B cell (primary cell): ENCODE results near the gene ACOXL. TPM values are rescaled to one million over a fixed set of nuclear protein-coding genes. Genes with fewer than 3 reads are reported as not detected.

ENCODE experiments used
- ATAC-seq: fragments of 200-7000 bp; cut with Tn5 transposase; one replicate; pipeline ENCODE4 v1.10.0; 2021; ENCODE audit warnings: low read depth, mild to moderate bottlenecking, moderate number of reproducible peaks, moderate library complexity
- CTCF ChIA-PET: fragments of 350-600 bp; sonication (Branson Sonifier 250); formaldehyde crosslinking; loops from one replicate; lab custom pipeline; 2021; ENCODE audit warnings: antibody characterized with exemption, inconsistent platforms; lab: Charles Lee
- POLR2A ChIA-PET: fragments of 350-600 bp; sonication (Branson Sonifier 250); formaldehyde crosslinking; loops from one replicate; lab custom pipeline; 2021; ENCODE audit warnings: antibody characterized with exemption; lab: Charles Lee
- DNase-seq: peaks from one replicate; pipeline ENCODE4 v3.0.0; 2013
- H2AFZ ChIP-seq: 2 replicates; pipeline ENCODE4 v1.6.1; 2012; ENCODE audit warnings: mild to moderate bottlenecking, low read depth, low read length; ENCODE audit not compliant: insufficient read depth, poor library complexity, severe bottlenecking
- H3K27ac ChIP-seq, 2 donors: 1 replicate in 1 of 2; 2 replicates in 1 of 2; pipeline ENCODE4 v1.5.1; 2012 to 2013; ENCODE audit warnings: low read length in 2 of 2, mild to moderate bottlenecking in 2 of 2, moderate library complexity in 1 of 2
- H3K27me3 ChIP-seq, 4 experiments: fragments of 200-600 bp in 1 of 4; sonication (generic) in 1 of 4; replicated peaks in 1 of 4; 1 replicate in 2 of 4; 2 replicates in 2 of 4; pipeline versions ENCODE4 v1.6.1 to v1.7.0; 2013 to 2016; ENCODE audit warnings: low read length in 3 of 4, mild to moderate bottlenecking in 2 of 4, mixed read lengths in 1 of 4, moderate library complexity in 1 of 4; ENCODE audit not compliant: insufficient read depth in 4 of 4, control insufficient read depth in 3 of 4; ENCODE audit errors: control extremely low read depth in 1 of 4
- H3K36me3 ChIP-seq, 2 experiments: replicated peaks in 1 of 2; 1 replicate in 1 of 2; 2 replicates in 1 of 2; pipeline versions ENCODE4 v1.6.1 to v1.7.1; 2013; ENCODE audit warnings: low read length in 1 of 2; ENCODE audit not compliant: insufficient read depth in 2 of 2, control insufficient read depth in 1 of 2; ENCODE audit errors: control extremely low read depth in 1 of 2, extremely low read depth in 1 of 2
- H3K4me1 ChIP-seq, 2 donors: fragments of 200-600 bp in 1 of 2; sonication (generic) in 1 of 2; 1 replicate in 1 of 2; 2 replicates in 1 of 2; pipeline versions ENCODE4 v1.5.1 to v1.6.1; 2013 to 2017; ENCODE audit warnings: low read length in 2 of 2; ENCODE audit not compliant: control insufficient read depth in 2 of 2, insufficient read depth in 2 of 2
- H3K4me2 ChIP-seq: replicated peaks from 2 replicates; pipeline ENCODE3; 2012; ENCODE audit warnings: mild to moderate bottlenecking, low read depth, low read length; ENCODE audit not compliant: poor library complexity, severe bottlenecking
- H3K4me3 ChIP-seq, 5 experiments: fragments of 200-600 bp in 1 of 5; sonication (generic) in 1 of 5; 1 replicate in 3 of 5; 2 replicates in 2 of 5; pipeline versions ENCODE4 v1.5.1 to v1.7.0; 2011 to 2016; ENCODE audit warnings: low read length in 4 of 5, mild to moderate bottlenecking in 4 of 5, low read depth in 2 of 5, control low read depth in 1 of 5, moderate library complexity in 1 of 5; ENCODE audit not compliant: insufficient read depth in 1 of 5; ENCODE audit errors: control extremely low read depth in 1 of 5, extremely low read depth in 1 of 5
- H3K79me2 ChIP-seq: fragments of 200-600 bp; sonication (generic); one replicate; pipeline ENCODE4 v1.6.0; 2016; ENCODE audit warnings: low read length; ENCODE audit not compliant: control insufficient read depth, insufficient read depth
- H3K9ac ChIP-seq: fragments of 200-600 bp; sonication (generic); 2 replicates; pipeline ENCODE4 v1.6.1; 2017; ENCODE audit warnings: mild to moderate bottlenecking, low read length, moderate library complexity
- H3K9me3 ChIP-seq, 3 donors: one replicate each; pipeline versions ENCODE4 v1.6.1 to v1.7.1; 2013; ENCODE audit warnings: low read length in 2 of 3; ENCODE audit not compliant: control insufficient read depth in 2 of 3, insufficient read depth in 1 of 3; ENCODE audit errors: control extremely low read depth in 1 of 3
- H4K20me1 ChIP-seq: 2 replicates; pipeline ENCODE4 v1.6.0; 2012; ENCODE audit warnings: mild to moderate bottlenecking, low read length; ENCODE audit not compliant: insufficient read depth, control insufficient read depth, poor library complexity, severe bottlenecking
- H3K27ac Mint-ChIP-seq: one replicate; pipeline ENCODE4 v1.8.0; 2021; ENCODE audit warnings: mixed read lengths
- H3K27me3 Mint-ChIP-seq: one replicate; pipeline ENCODE4 v1.8.0; 2021; ENCODE audit warnings: mixed read lengths
- H3K4me1 Mint-ChIP-seq: one replicate; pipeline ENCODE4 v1.8.0; 2021; ENCODE audit warnings: mixed read lengths
- H3K4me3 Mint-ChIP-seq: one replicate; pipeline ENCODE4 v1.8.0; 2021; ENCODE audit warnings: mixed read lengths
- H3K9me3 Mint-ChIP-seq: one replicate; pipeline ENCODE4 v1.8.0; 2022; ENCODE audit warnings: mixed read lengths; ENCODE audit not compliant: insufficient read depth
- EZH2 ChIP-seq: IDR thresholded peaks from 2 replicates; pipeline ENCODE4 v1.6.1; 2012; ENCODE audit warnings: borderline replicate concordance, low read depth, mild to moderate bottlenecking, moderate library complexity, low read length; ENCODE audit not compliant: insufficient read depth, poor library complexity, severe bottlenecking
- WGBS: methylation state at CpG from one replicate; pipeline ENCODE4 v1.1.5; 2013; ENCODE audit warnings: missing lambda C conversion rate; ENCODE audit not compliant: insufficient coverage; 5-methylcytosine and 5-hydroxymethylcytosine counted together
- intact Hi-C: fragments of 100-400 bp; cut with micrococcal nuclease; formaldehyde crosslinking; loops from one replicate; pipeline ENCODE4 v1.10.0; 2022
- polyA plus RNA-seq: library from polyadenylated mRNA; depleted of rRNA; stranded (reverse); fragments of >200 nt; gene quantifications from 2 replicates; pipeline ENCODE4 v1.2.3, GENCODE V29; 2012
- total RNA-seq, 2 donors: library from RNA; stranded (reverse); fragments of 120-200 nt in 1 of 2; gene quantifications; 1 replicate in 1 of 2; 2 replicates in 1 of 2; pipeline versions ENCODE4 v1.2.3 to v1.2.4, GENCODE V29; 2013 to 2022
- TF ChIP-seq, protein P1 (sequence below): fragments of 200-600 bp; IDR thresholded peaks from one replicate; pipeline ENCODE4 v1.8.0; 2022; ENCODE audit warnings: antibody characterized with exemption, mild to moderate bottlenecking

The ACOXL gene
- total and polyA plus RNA-seq, 2 donors (not counting 1 experiment from before 2014, with no cell fraction given) = 0.06 TPM; not detected in 1

DNA sequence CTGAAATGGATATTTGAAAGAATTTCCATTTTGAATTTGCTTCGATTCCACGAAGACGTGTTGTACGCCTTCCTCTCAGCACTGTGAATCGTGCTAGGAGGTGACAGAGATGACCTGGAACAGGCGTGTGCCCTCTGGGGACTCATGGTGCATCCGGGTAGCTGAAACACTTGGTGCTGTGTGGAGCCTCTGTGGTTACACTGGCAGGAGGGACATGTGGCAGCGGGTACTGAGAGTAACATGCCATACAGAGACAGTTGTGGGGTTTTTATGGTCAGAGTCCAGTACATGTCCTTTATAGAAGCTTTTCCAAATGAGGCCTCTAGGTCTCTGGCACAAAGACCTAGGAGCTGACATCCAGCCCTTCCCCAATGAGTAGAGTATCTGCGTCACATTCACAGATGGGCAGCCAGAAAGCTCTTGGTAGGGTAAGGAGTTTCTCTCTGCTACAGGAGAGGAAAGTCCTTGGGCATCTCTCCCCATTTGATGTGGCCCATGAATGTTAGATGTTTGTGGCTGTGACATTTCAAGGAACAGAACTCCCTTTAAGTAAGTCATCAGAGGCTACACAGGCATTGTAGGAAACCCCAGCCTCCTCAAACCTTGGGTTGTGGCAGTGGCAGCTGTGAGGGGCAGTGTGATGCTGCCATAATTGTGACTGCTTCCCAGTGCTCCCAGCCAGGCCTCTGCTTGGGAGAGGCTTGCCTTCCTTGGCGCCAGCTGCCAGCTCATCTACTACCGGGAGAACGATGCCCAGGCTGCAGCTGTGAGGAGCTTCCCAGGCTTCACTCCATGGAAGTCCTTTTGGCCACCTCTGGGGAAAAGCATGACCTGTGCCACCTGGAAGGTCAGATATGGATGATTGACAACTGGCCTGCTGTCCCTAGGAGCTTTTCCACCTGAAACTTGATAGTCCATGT, 80.6 kb downstream of the ACOXL start:
- no peak for ATAC-seq

More for the DNA sequence above, 80.6 kb downstream of the ACOXL start:
- Histone ChIP-seq H2AFZ (no peak overlapping the region), H3K4me2 (no peak overlapping the region), H3K27ac (no peak overlapping the region), H4K20me1 (no peaks in the 10 kb centered on the region), H3K9ac (no peak overlapping the region), H3K27me3 (peaks cover 0 to 14% (median 3%) of the 10 kb centered on the region in 4 experiments), H3K4me1 (no peaks in the 10 kb centered on the region), H3K9me3 (no peaks in the 10 kb centered on the region), H3K79me2 (no peaks in the 10 kb centered on the region), H3K36me3 (no peaks in the 10 kb centered on the region), H3K4me3 (no peak overlapping the region)
- TF ChIP-seq, protein P1, sequence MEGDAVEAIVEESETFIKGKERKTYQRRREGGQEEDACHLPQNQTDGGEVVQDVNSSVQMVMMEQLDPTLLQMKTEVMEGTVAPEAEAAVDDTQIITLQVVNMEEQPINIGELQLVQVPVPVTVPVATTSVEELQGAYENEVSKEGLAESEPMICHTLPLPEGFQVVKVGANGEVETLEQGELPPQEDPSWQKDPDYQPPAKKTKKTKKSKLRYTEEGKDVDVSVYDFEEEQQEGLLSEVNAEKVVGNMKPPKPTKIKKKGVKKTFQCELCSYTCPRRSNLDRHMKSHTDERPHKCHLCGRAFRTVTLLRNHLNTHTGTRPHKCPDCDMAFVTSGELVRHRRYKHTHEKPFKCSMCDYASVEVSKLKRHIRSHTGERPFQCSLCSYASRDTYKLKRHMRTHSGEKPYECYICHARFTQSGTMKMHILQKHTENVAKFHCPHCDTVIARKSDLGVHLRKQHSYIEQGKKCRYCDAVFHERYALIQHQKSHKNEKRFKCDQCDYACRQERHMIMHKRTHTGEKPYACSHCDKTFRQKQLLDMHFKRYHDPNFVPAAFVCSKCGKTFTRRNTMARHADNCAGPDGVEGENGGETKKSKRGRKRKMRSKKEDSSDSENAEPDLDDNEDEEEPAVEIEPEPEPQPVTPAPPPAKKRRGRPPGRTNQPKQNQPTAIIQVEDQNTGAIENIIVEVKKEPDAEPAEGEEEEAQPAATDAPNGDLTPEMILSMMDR = no peak
- TF ChIP-seq EZH2 = no peak
- ChIA-PET POLR2A (no interaction called here), CTCF (interaction anchor here (0.6 to 3.3 kb wide), 19 partner anchors 9 to 890 kb away, joined by 3 to 16 read pairs (median 4); partner anchors contain the start of gene BCL2L11)
- H3K4me3 Mint-ChIP-seq = no peak overlapping the region
- WGBS = 92% methylated on average over 12 of the region's 12 CpGs
- H3K4me1 Mint-ChIP-seq = peaks cover 3% of the 10 kb centered on the region
- intact Hi-C loops = loop anchor here (10.0 kb wide), 1 partner anchor 642 kb away; no protein-coding TSS in a partner anchor
- H3K9me3 Mint-ChIP-seq = no peaks in the 10 kb centered on the region
- peaks cover 27% of the 10 kb centered on the region for H3K27me3 Mint-ChIP-seq
- DNase-seq = no peak
- no peak overlapping the region for H3K27ac Mint-ChIP-seq
